ENCODE data around the gene ATP2A3.

Gene ATP2A3

DNA sequence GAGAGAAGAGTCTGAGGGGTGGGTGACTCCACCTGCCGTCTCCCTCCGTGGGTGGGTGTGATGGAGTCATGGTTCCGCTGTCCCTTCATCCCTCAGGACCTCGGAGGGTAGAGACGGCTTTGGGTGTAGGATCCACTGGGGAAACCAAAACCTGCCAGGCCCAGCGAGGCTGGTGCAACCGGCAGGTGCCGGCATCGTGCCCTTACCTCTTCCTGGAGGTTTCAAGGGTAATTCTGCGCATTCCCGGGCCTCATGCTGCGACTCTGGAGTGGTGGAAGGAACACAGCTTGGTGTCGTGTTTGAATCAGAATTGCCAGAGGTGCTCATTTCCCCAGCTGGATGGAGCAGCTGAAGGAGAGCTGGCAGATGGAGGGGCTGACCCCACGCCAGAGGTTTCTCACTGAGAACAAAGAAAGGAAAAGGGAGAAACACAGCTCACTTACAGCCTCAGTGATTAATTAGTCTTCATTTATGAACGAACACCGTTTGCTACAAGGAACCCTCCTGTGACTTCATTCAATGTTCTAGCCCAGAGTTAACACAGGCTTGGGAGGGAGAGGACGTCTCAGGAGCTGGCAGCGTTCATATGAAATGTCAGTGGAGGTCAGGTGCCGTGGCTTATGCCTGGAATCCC is 16.3 kb upstream of the ATP2A3 start:
- DNase-seq (ENCODE audit: extremely low spot score) = no peak
- ChIA-PET POLR2A (no interaction called here), CTCF (no interaction called here)
- TF ChIP-seq, protein P1, sequence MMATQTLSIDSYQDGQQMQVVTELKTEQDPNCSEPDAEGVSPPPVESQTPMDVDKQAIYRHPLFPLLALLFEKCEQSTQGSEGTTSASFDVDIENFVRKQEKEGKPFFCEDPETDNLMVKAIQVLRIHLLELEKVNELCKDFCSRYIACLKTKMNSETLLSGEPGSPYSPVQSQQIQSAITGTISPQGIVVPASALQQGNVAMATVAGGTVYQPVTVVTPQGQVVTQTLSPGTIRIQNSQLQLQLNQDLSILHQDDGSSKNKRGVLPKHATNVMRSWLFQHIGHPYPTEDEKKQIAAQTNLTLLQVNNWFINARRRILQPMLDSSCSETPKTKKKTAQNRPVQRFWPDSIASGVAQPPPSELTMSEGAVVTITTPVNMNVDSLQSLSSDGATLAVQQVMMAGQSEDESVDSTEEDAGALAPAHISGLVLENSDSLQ (IDR thresholded peaks at IDR 0.05) = no peak
- no peak for TF ChIP-seq SP1 (IDR thresholded peaks at IDR 0.05)
- no peak for TF ChIP-seq CTBP1 (IDR thresholded peaks at IDR 0.05; ENCODE audit: borderline replicate concordance)
- no peak for TF ChIP-seq FOXK2 (IDR thresholded peaks at IDR 0.05)
- no peak for TF ChIP-seq SUZ12 (IDR thresholded peaks at IDR 0.05)
- TF ChIP-seq TARDBP (IDR thresholded peaks at IDR 0.05) = no peak
- no peak for TF ChIP-seq ELF4 (IDR thresholded peaks at IDR 0.05)
- TF ChIP-seq NFRKB (IDR thresholded peaks at IDR 0.05) = no peak
- TF ChIP-seq FOXM1 (IDR thresholded peaks at IDR 0.05; ENCODE audit: borderline replicate concordance) = no peak
- TF ChIP-seq LEF1 (IDR thresholded peaks at IDR 0.05; ENCODE audit: borderline replicate concordance) = no peak
- TF ChIP-seq ZNF384 (IDR thresholded peaks at IDR 0.05) = no peak
- TF ChIP-seq FOXA1 (IDR thresholded peaks at IDR 0.05) = no peak
- no peak for TF ChIP-seq ARNT (IDR thresholded peaks at IDR 0.05)

DNA sequence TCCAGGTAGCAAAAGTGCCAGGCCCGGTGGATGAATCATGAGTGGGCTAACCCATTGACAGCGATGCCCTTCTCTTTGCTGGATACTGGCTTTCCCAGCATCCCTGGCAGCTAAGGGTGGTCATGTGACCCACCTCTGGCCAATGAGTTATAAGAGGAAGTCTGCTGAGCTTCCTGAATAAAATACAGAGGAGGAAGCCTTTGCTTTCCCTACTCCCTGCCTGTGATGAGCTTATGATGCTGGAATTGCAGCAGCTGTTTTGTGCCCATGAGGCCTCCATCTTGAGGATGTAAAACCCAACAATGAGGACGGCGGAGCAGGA is 15.0 kb upstream of the ATP2A3 start:
- POLR2A ChIA-PET = no interaction called here
- CTCF ChIA-PET = no interaction called here
- TF ChIP-seq L3MBTL2 (conservative IDR thresholded peaks at IDR 0.05) = no peak
- TF ChIP-seq TARDBP (IDR thresholded peaks at IDR 0.05) = no peak
- no peak for TF ChIP-seq SP1 (IDR thresholded peaks at IDR 0.05)
- TF ChIP-seq HDGF (IDR thresholded peaks at IDR 0.05; ENCODE audit: borderline replicate concordance) = no peak
- DNase-seq (ENCODE audit: extremely low spot score) = no peak

DNA sequence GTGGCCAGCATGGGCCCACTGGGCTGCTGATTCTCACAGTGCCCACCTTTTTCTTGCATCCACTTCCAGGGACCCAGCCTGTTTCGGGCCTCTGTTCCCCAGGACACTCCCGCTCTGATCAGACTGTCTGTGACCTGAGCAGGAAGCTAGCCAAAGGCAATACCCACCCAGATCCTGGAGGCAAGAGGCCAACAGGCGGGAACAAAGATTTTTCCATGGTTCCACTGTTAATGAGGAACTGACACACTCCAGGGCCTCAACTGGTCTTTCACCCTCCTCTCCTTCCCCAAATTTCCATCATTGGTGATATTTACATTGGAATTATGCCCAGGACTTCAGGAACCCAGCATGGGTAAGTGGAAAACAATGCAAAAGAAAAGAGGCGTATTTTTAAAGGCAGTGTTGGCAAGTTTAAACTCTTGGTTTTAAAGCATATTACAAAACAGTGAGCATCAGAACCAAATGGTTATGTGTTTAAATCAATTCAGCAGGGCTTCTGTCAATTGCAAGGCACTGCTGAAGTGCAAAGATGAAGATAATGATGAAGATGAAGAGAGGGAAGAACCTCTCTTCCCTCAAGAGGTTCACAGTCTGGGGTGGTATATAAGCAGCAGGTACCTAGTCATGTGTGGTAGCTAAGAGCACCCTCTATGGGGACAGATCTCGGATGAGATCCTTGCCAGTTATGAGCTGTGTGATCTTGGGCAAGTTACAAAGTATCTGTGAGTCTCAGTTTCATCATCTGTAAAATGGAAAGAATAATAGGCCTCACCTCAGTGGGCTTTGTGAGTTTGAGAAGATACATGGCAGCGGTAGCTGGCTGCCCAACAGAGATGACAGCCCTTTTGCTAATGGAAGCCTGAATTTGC is 14.4 kb upstream of the ATP2A3 start:
- CTCF ChIA-PET = no interaction called here
- TF ChIP-seq FOXM1 (IDR thresholded peaks at IDR 0.05; ENCODE audit: borderline replicate concordance) (no peak), HDGF (IDR thresholded peaks at IDR 0.05; ENCODE audit: borderline replicate concordance) (no peak), TARDBP (IDR thresholded peaks at IDR 0.05) (no peak)
- no peak for DNase-seq (ENCODE audit: extremely low spot score)
- POLR2A ChIA-PET = no interaction called here

DNA sequence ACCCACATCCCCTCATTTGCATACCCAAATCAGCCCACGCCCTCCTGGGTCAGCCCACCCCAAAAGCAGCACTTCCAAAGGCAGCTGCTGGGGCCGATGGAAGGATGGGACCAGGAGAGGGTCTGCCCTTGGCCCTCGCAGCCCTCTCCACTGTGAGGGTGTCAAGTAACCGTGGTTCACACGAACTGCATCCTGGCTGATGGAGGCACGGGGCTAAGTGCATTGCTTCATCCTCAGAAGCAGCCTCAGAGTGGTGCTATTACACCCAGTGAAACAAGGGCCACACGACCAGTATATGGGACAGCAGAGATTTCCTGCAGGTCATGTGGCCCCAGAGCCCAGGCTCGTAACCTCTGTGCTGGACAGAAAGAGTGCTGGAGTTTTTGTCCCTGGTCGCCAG is 13.2 kb upstream of the ATP2A3 start:
- POLR2A ChIA-PET = no interaction called here

DNA sequence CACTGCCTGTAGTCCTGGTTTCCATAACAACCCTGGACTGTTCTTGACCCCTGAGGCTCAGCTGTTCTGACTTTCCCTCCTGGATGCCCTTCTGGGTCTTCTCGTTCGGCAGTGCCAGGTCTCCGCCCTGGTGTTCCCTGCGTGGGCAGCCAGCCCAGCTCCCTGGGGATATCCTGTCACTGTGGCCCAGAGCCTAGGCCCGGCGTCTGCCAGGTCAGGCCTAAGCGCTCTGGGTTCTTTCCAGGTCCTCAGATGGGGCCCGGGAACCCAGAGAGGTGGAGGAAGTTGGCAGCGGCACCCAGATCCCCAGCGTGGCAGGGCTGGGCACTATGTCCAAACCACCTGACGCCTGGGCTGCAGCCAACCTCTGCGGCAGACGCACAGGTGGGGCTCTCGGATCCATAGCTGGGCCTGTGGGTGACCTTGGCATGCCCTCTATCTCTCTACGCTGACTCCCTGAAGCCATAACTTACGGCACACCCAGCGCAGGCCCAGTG is 12.5 kb upstream of the ATP2A3 start:
- no peak for TF ChIP-seq BHLHE40 (IDR thresholded peaks at IDR 0.05; ENCODE audit: borderline replicate concordance)
- TF ChIP-seq FOXK2 (IDR thresholded peaks at IDR 0.05) = no peak
- TF ChIP-seq TARDBP (IDR thresholded peaks at IDR 0.05) = no peak
- no peak for TF ChIP-seq SUZ12 (IDR thresholded peaks at IDR 0.05)
- no peak for TF ChIP-seq SP1 (IDR thresholded peaks at IDR 0.05)
- TF ChIP-seq ELF4 (IDR thresholded peaks at IDR 0.05) = no peak
- no peak for TF ChIP-seq FOXM1 (IDR thresholded peaks at IDR 0.05; ENCODE audit: borderline replicate concordance)
- TF ChIP-seq FOXA1 (IDR thresholded peaks at IDR 0.05) = no peak
- no peak for TF ChIP-seq L3MBTL2 (conservative IDR thresholded peaks at IDR 0.05)
- TF ChIP-seq NFRKB (IDR thresholded peaks at IDR 0.05) = no peak
- no peak for TF ChIP-seq HDGF (IDR thresholded peaks at IDR 0.05; ENCODE audit: borderline replicate concordance)
- TF ChIP-seq ARNT (IDR thresholded peaks at IDR 0.05) = no peak
- TF ChIP-seq, protein P1 (IDR thresholded peaks at IDR 0.05) = no peak
- TF ChIP-seq CTBP1 (IDR thresholded peaks at IDR 0.05; ENCODE audit: borderline replicate concordance) = no peak
- no peak for TF ChIP-seq ZNF384 (IDR thresholded peaks at IDR 0.05)
- TF ChIP-seq LEF1 (IDR thresholded peaks at IDR 0.05; ENCODE audit: borderline replicate concordance) = no peak
- no peak for DNase-seq (ENCODE audit: extremely low spot score)
- ChIA-PET POLR2A (no interaction called here), CTCF (no interaction called here)

More for the DNA sequence above, 13.2 kb upstream of the ATP2A3 start:
- DNase-seq (ENCODE audit: extremely low spot score) = no peak
- CTCF ChIA-PET = no interaction called here
- TF ChIP-seq SP1 (IDR thresholded peaks at IDR 0.05) = no peak
- TF ChIP-seq FOXM1 (IDR thresholded peaks at IDR 0.05; ENCODE audit: borderline replicate concordance) = no peak
- TF ChIP-seq SUZ12 (IDR thresholded peaks at IDR 0.05) = no peak
- no peak for TF ChIP-seq ARNT (IDR thresholded peaks at IDR 0.05)
- TF ChIP-seq CTBP1 (IDR thresholded peaks at IDR 0.05; ENCODE audit: borderline replicate concordance) = no peak
- no peak for TF ChIP-seq ZNF384 (IDR thresholded peaks at IDR 0.05)
- no peak for TF ChIP-seq NFRKB (IDR thresholded peaks at IDR 0.05)

DNA sequence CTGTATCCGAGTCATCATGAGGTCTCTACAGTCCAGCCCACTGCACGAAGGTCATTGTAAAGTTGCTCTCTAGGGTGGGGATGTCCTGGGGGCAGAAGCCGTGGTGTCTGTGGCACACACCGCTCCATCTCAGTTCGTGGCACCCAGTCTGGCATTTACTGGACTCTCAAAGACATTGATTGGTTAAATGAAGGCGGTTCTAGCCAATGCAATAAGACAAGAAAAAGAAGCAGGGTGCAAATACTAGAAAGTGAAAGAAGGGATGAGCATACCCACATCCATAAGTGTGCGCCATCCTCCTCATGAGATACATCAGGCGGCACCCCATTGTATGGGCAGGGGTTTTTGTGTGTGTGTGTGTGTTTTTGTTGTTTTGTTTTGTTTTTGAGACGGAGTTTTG is 10.7 kb upstream of the ATP2A3 start:
- CTCF ChIA-PET = no interaction called here
- POLR2A ChIA-PET = no interaction called here

DNA sequence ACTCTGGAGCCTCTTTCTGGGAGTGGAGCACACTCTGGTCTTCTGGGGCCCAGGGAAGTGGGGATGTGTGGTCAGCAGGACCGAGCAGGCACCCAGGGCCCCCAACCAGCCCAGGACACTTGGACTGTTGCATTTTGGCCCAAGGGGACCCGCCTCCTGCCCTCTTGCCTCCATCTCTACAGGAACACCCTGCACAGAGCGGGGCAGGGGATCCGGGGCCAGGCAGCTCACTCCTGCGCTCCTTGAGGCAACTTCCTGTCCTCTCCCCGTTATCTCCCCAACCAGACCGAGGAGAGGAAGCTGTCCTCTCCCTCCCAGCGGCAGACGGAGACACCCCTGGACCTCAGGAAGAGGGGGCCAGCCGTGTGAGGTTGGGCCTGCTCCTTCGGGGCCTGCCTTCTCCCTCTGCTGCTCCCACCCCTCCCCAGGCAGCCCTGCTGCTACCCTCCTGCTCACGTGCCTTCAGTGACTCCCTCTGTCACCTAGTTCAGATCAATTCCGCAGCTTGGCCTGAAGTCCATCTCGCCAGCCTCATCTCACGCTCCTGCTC is 10.0 kb upstream of the ATP2A3 start:
- ChIA-PET CTCF (no interaction called here), POLR2A (no interaction called here)
- TF ChIP-seq HDGF (IDR thresholded peaks at IDR 0.05; ENCODE audit: borderline replicate concordance) (no peak), SUZ12 (IDR thresholded peaks at IDR 0.05) (no peak), FOXM1 (IDR thresholded peaks at IDR 0.05; ENCODE audit: borderline replicate concordance) (no peak), L3MBTL2 (conservative IDR thresholded peaks at IDR 0.05) (no peak), FOXK2 (IDR thresholded peaks at IDR 0.05) (no peak), TARDBP (IDR thresholded peaks at IDR 0.05) (no peak), ARNT (IDR thresholded peaks at IDR 0.05) (no peak), BHLHE40 (IDR thresholded peaks at IDR 0.05; ENCODE audit: borderline replicate concordance) (no peak), NFRKB (IDR thresholded peaks at IDR 0.05) (no peak), LEF1 (IDR thresholded peaks at IDR 0.05; ENCODE audit: borderline replicate concordance) (no peak), CTBP1 (IDR thresholded peaks at IDR 0.05; ENCODE audit: borderline replicate concordance) (no peak), FOXA1 (IDR thresholded peaks at IDR 0.05) (no peak), ELF4 (IDR thresholded peaks at IDR 0.05) (no peak), SP1 (IDR thresholded peaks at IDR 0.05) (no peak)
- TF ChIP-seq, protein P1 (IDR thresholded peaks at IDR 0.05) = no peak
- DNase-seq (ENCODE audit: extremely low spot score) = no peak

More for the DNA sequence above, 10.7 kb upstream of the ATP2A3 start:
- TF ChIP-seq NFRKB (IDR thresholded peaks at IDR 0.05) (no peak), FOXA1 (IDR thresholded peaks at IDR 0.05) (no peak), L3MBTL2 (conservative IDR thresholded peaks at IDR 0.05) (no peak), FOXK2 (IDR thresholded peaks at IDR 0.05) (no peak)
- DNase-seq (ENCODE audit: extremely low spot score) = no peak

Data from HEK293T (cell line).